GM20000 (cell line): ENCODE data around the gene ROBO1.

ENCODE experiments used
- DNase-seq: peaks from one replicate; pipeline ENCODE4 v3.0.0; 2012; ENCODE audit warnings: low spot score
- TF ChIP-seq, protein P1 (sequence below): IDR thresholded peaks from 2 replicates; pipeline ENCODE4 v1.5.1; 2012; ENCODE audit warnings: mild to moderate bottlenecking, control low read depth; ENCODE audit errors: extremely low read depth, missing control alignments

The ROBO1 gene

GRCh38 chr3:78918361-78919020, 849.3 kb downstream of the ROBO1 start:
- no peak for DNase-seq
- TF ChIP-seq, protein P1, sequence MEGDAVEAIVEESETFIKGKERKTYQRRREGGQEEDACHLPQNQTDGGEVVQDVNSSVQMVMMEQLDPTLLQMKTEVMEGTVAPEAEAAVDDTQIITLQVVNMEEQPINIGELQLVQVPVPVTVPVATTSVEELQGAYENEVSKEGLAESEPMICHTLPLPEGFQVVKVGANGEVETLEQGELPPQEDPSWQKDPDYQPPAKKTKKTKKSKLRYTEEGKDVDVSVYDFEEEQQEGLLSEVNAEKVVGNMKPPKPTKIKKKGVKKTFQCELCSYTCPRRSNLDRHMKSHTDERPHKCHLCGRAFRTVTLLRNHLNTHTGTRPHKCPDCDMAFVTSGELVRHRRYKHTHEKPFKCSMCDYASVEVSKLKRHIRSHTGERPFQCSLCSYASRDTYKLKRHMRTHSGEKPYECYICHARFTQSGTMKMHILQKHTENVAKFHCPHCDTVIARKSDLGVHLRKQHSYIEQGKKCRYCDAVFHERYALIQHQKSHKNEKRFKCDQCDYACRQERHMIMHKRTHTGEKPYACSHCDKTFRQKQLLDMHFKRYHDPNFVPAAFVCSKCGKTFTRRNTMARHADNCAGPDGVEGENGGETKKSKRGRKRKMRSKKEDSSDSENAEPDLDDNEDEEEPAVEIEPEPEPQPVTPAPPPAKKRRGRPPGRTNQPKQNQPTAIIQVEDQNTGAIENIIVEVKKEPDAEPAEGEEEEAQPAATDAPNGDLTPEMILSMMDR: no peak

- TF ChIP-seq, protein P1: no peak
- DNase-seq: no peak
Measured at GRCh38 chr3:78917536-78917935, 850.3 kb downstream of the ROBO1 start.

DNA sequence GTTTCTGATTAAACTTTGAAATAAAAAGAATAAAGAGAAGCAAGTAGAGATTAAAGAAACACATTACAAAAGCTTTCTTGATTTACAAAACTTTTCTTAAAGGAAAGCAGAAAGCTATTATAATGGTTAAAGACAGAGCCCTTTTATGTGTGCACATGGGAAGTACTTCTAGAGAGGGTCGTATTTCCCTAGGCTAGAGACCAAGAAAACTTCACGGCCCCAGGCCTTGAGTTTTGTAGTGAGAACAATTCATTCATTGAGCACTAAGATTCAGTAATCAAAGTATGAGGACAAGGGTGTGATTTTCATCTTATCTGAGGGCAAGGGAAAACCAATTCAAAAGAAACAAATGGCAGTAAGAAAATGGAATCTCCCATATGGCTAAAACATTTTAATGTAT, 854.1 kb downstream of the ROBO1 start:
- no peak for DNase-seq

DNA sequence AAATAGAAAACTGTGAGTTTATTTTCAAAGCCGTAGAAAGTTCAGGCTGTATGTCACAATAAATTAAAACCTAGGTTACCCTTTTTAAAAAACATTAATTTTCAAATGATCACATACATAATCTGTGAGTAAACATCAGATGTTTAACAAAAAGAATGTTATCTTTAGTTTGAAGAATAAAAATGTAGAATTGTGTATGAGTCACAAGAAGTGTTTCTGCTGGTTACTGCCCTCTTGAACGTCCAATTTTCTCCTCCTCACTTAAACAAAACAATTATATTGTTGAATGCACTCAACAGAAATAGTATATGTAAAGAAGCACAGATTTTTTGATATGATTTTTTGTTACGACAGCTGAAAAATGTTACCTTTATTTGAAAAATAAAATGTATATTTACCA, 855.1 kb downstream of the ROBO1 start:
- DNase-seq: no peak
- TF ChIP-seq, protein P1: no peak

More for the DNA sequence above, 854.1 kb downstream of the ROBO1 start:
- TF ChIP-seq, protein P1: no peak

- TF ChIP-seq, protein P1: no peak
- DNase-seq: no peak
Measured at GRCh38 chr3:78912259-78912658, 855.5 kb downstream of the ROBO1 start.

DNA sequence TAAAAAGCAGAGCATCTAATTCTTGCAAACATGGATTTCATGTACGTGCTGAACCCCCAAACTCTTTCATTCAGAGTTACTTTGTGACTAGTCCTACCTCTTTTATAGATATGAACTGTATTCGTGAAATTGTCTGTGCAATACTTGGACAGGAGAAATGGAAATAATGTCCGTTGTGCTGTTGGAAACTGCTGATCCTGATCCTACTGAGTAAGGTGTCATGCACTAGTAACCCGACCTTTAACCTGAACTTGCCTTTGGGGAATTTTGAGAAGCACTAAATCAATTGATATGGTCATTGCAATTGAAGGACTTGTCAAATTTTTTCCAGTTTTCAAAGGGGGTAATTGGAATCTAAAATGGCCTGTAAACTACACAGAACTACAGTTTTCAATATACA, 856.4 kb downstream of the ROBO1 start:
- TF ChIP-seq, protein P1: no peak

DNA sequence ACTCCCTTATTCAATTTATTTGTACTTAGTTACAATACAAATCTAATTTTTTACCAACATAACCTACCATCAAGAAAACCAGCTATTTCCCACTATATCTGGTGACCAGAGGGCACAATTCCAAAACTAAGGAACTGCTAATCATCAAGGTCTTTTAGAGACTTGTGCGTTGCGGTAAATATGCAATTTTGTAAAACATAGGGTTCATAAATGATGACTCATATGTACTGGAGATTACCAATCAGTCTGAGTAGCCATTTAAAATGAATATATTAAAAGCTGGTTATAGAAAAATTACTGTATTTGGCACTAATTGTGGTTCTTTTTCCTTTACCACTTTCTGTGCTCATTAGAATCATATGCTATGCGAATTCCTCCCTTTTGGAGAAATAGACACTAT, 859.6 kb downstream of the ROBO1 start:
- DNase-seq: no peak
- TF ChIP-seq, protein P1: no peak

More for the DNA sequence above, 856.4 kb downstream of the ROBO1 start:
- no peak for DNase-seq
